Liver (tissue), 9 donors: ENCODE measurements around the gene HEG1. TPM values are rescaled to one million over a fixed set of nuclear protein-coding genes. Genes with fewer than 3 reads are reported as not detected.

Source experiments
- DNase-seq: peaks from one replicate; pipeline ENCODE4 v3.0.0-alpha.2; 2017; ENCODE audit warnings: low spot score
- H3K27ac ChIP-seq, 2 donors: one replicate each; pipeline ENCODE4 v1.7.0; 2013; ENCODE audit warnings: inconsistent platforms in 2 of 2, low read length in 2 of 2, control low read depth in 1 of 2, low read depth in 1 of 2, mild to moderate bottlenecking in 1 of 2
- H3K27me3 ChIP-seq, 4 donors: one replicate each; pipeline versions ENCODE4 v1.6.1 to v1.7.0; 2013; ENCODE audit warnings: low read length in 3 of 4, inconsistent platforms in 1 of 4, mild to moderate bottlenecking in 1 of 4, moderate library complexity in 1 of 4; ENCODE audit not compliant: control insufficient read depth in 4 of 4, insufficient read depth in 4 of 4
- H3K36me3 ChIP-seq, 4 donors: one replicate each; pipeline versions ENCODE4 v1.6.1 to v1.7.0; 2013; ENCODE audit warnings: low read length in 3 of 4, mild to moderate bottlenecking in 3 of 4, low read depth in 1 of 4, moderate library complexity in 1 of 4; ENCODE audit not compliant: control insufficient read depth in 4 of 4, insufficient read depth in 3 of 4
- H3K4me1 ChIP-seq, 4 donors: one replicate each; pipeline versions ENCODE4 v1.6.1 to v1.7.0; 2013; ENCODE audit warnings: low read length in 3 of 4, mild to moderate bottlenecking in 3 of 4, moderate library complexity in 1 of 4; ENCODE audit not compliant: control insufficient read depth in 4 of 4, insufficient read depth in 4 of 4
- H3K4me3 ChIP-seq, 3 donors: one replicate each; pipeline versions ENCODE4 v1.6.1 to v1.7.0; 2013; ENCODE audit warnings: low read length in 3 of 3, control low read depth in 1 of 3, low read depth in 1 of 3, mild to moderate bottlenecking in 1 of 3
- H3K9ac ChIP-seq, 2 donors: one replicate each; pipeline ENCODE4 v1.7.0; 2013; ENCODE audit warnings: low read length in 2 of 2, mild to moderate bottlenecking in 2 of 2, moderate library complexity in 2 of 2, control low read depth in 1 of 2, low read depth in 1 of 2
- H3K9me3 ChIP-seq, 4 donors: one replicate each; pipeline versions ENCODE4 v1.6.1 to v1.7.0; 2013; ENCODE audit warnings: low read length in 3 of 4; ENCODE audit not compliant: control insufficient read depth in 4 of 4
- EGR1 ChIP-seq, 2 donors: IDR thresholded peaks; 2 replicates each; pipeline ENCODE4 v1.6.1; 2016 to 2018; ENCODE audit warnings: antibody characterized with exemption in 2 of 2, low read depth in 2 of 2
- FOXA1 ChIP-seq: IDR thresholded peaks from 2 replicates; pipeline ENCODE4 v1.6.1; 2016; ENCODE audit warnings: antibody characterized with exemption
- FOXA2 ChIP-seq: IDR thresholded peaks from 2 replicates; pipeline ENCODE4 v1.6.1; 2016; ENCODE audit warnings: antibody characterized with exemption
- GABPA ChIP-seq, 2 donors: IDR thresholded peaks in 1 of 2; conservative IDR thresholded peaks in 1 of 2; 2 replicates each; pipeline ENCODE4 v1.6.1; 2016; ENCODE audit warnings: antibody characterized with exemption in 2 of 2, mild to moderate bottlenecking in 1 of 2, moderate library complexity in 1 of 2
- HNF4G ChIP-seq: IDR thresholded peaks from 2 replicates; pipeline ENCODE4 v1.6.1; 2016; ENCODE audit warnings: antibody characterized with exemption
- JUND ChIP-seq, 2 donors: IDR thresholded peaks; 2 replicates each; pipeline ENCODE4 v1.6.1; 2016; ENCODE audit warnings: antibody characterized with exemption in 2 of 2
- RAD21 ChIP-seq, 2 donors: IDR thresholded peaks; 2 replicates each; pipeline ENCODE4 v1.6.1; 2016; ENCODE audit warnings: antibody characterized with exemption in 2 of 2, mild to moderate bottlenecking in 2 of 2
- RXRA ChIP-seq, 2 donors: IDR thresholded peaks; 2 replicates each; pipeline ENCODE4 v1.6.1; 2017 to 2018; ENCODE audit warnings: antibody characterized with exemption in 2 of 2, mild to moderate bottlenecking in 1 of 2
- TAF1 ChIP-seq: conservative IDR thresholded peaks from 2 replicates; pipeline ENCODE4 v1.6.1; 2016; ENCODE audit warnings: antibody characterized with exemption, mild to moderate bottlenecking
- YY1 ChIP-seq: IDR thresholded peaks from 2 replicates; pipeline ENCODE4 v1.6.1; 2016; ENCODE audit warnings: antibody characterized with exemption, mild to moderate bottlenecking
- WGBS: extraction: QIAGEN DNeasy Blood & Tissue Kit; methylation state at CpG from one replicate; pipeline ENCODE4 v1.1.7; 2013; 5-methylcytosine and 5-hydroxymethylcytosine counted together
- polyA plus RNA-seq, 2 donors: library from polyadenylated mRNA; stranded (reverse) in 1 of 2; unstranded in 1 of 2; fragments of 200-250 nt in 1 of 2; fragments of >200 nt in 1 of 2; fragmentation: Nextera tagmentation in 1 of 2; extraction: Ambion mirVana in 1 of 2; gene quantifications; one replicate each; pipeline versions ENCODE4 v1.2.1 to v1.2.3, GENCODE V29; 2013 to 2015
- total RNA-seq, 2 donors: library from RNA; depleted of rRNA; stranded (reverse); fragments of >200 nt; gene quantifications; one replicate each; pipeline ENCODE4 v1.2.3, GENCODE V29; 2014
- TF ChIP-seq, protein P1 (sequence below): IDR thresholded peaks from 2 replicates; pipeline ENCODE4 v1.6.1; 2016; ENCODE audit warnings: antibody characterized with exemption
- TF ChIP-seq, protein P2 (sequence below): IDR thresholded peaks from 2 replicates; pipeline ENCODE4 v1.6.1; 2016; ENCODE audit warnings: antibody characterized with exemption
- TF ChIP-seq, protein P3 (sequence below): IDR thresholded peaks from 2 replicates; pipeline ENCODE4 v1.6.1; 2016; ENCODE audit warnings: antibody characterized with exemption
- TF ChIP-seq, protein P4 (sequence below): fragments of 150-350 bp; IDR thresholded peaks from 2 replicates; pipeline ENCODE4 v1.5.1; 2017; ENCODE audit warnings: improper control_type of control experiment, low read depth, low read length; ENCODE audit not compliant: missing input control
- donor health status: healthy.
- donor health status: healthy.
- donor health status: healthy.
- donor health status: healthy.
- donor health status: healthy.

HEG1 gene
- total and polyA plus RNA-seq, 4 donors, result 1.4 to 16.0 (median 5.3) TPM

DNA sequence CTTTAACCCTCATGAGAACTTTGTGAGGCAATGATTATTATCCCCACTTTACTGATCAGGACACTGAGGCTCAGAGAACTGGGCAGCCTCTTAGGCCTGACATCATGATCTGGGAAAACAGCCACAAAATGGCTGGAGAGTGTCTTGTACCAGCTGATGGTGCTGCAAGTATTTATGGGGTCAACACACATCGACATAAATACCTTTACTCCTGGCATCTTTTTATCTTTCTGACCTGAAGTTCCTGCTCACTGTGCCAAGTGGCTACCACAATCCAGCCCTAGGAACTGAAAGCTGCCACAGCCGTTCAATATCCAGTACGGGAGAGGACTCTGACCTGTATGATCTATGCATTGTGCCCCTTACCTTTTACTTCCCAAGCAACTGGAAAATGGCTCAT is 92.0 kb downstream of the HEG1 start:
- H3K9ac ChIP-seq, result no peak overlapping the region

DNA sequence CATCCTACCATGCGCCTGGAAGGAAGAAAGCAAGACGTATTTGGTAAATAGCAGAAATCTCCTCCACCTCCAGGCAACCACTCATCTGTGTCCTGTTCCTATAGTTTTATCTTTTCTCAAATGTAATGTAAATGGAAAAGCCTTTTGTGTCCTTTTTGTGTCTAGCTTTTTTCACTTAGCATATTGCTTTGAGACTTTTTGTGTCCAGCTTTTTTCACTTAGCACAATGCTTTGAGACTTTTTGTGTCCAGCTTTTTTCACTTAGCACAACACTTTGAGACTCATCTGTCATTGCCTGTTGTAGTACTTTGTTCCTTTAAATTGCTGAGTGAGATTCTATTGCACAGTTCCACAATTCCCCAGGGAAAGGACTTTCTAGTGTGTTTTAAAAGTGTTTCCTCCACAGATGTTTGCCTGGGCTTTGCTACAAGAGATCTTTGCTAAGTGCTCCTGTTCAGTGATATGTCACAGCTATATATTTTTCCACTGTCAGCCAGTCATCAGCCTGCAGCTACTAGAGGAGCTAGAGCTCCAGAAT is 93.3 kb downstream of the HEG1 start:
- Histone ChIP-seq H3K36me3 (no peaks in the 10 kb centered on the region), H3K27me3 (no peaks in the 10 kb centered on the region), H3K4me1 (no peaks in the 10 kb centered on the region), H3K9ac (no peak overlapping the region), H3K4me3 (no peak overlapping the region), H3K27ac (no peak overlapping the region), H3K9me3 (no peaks in the 10 kb centered on the region)
- TF ChIP-seq GABPA (IDR thresholded peaks at IDR 0.05 in 1 of 2, conservative IDR thresholded peaks at IDR 0.05 in 1 of 2) (no peak), FOXA2 (no peak)
- TF ChIP-seq, protein P1, sequence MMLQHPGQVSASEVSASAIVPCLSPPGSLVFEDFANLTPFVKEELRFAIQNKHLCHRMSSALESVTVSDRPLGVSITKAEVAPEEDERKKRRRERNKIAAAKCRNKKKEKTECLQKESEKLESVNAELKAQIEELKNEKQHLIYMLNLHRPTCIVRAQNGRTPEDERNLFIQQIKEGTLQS, result no peak
- TF ChIP-seq, protein P2, sequence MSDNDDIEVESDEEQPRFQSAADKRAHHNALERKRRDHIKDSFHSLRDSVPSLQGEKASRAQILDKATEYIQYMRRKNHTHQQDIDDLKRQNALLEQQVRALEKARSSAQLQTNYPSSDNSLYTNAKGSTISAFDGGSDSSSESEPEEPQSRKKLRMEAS, result no peak
- WGBS, result 98% methylated on average over 2 of the region's 2 CpGs
- DNase-seq, result no peak

More for the DNA sequence above, 92.0 kb downstream of the HEG1 start:
- H3K27ac ChIP-seq, result no peak overlapping the region
- H3K36me3 ChIP-seq, result no peaks in the 10 kb centered on the region
- no peak for TF ChIP-seq RXRA (IDR thresholded peaks at IDR 0.05)
- no peak for TF ChIP-seq HNF4G
- TF ChIP-seq, protein P1, result no peak
- TF ChIP-seq JUND (IDR thresholded peaks at IDR 0.05), result no peak
- TF ChIP-seq, protein P3, sequence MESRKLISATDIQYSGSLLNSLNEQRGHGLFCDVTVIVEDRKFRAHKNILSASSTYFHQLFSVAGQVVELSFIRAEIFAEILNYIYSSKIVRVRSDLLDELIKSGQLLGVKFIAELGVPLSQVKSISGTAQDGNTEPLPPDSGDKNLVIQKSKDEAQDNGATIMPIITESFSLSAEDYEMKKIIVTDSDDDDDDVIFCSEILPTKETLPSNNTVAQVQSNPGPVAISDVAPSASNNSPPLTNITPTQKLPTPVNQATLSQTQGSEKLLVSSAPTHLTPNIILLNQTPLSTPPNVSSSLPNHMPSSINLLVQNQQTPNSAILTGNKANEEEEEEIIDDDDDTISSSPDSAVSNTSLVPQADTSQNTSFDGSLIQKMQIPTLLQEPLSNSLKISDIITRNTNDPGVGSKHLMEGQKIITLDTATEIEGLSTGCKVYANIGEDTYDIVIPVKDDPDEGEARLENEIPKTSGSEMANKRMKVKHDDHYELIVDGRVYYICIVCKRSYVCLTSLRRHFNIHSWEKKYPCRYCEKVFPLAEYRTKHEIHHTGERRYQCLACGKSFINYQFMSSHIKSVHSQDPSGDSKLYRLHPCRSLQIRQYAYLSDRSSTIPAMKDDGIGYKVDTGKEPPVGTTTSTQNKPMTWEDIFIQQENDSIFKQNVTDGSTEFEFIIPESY, result no peak
- no peak for TF ChIP-seq EGR1 (IDR thresholded peaks at IDR 0.05; ENCODE audit: low read depth in 2 of 2)
- no peak for TF ChIP-seq YY1
- TF ChIP-seq FOXA2, result no peak
- TF ChIP-seq, protein P4, sequence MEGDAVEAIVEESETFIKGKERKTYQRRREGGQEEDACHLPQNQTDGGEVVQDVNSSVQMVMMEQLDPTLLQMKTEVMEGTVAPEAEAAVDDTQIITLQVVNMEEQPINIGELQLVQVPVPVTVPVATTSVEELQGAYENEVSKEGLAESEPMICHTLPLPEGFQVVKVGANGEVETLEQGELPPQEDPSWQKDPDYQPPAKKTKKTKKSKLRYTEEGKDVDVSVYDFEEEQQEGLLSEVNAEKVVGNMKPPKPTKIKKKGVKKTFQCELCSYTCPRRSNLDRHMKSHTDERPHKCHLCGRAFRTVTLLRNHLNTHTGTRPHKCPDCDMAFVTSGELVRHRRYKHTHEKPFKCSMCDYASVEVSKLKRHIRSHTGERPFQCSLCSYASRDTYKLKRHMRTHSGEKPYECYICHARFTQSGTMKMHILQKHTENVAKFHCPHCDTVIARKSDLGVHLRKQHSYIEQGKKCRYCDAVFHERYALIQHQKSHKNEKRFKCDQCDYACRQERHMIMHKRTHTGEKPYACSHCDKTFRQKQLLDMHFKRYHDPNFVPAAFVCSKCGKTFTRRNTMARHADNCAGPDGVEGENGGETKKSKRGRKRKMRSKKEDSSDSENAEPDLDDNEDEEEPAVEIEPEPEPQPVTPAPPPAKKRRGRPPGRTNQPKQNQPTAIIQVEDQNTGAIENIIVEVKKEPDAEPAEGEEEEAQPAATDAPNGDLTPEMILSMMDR, result no peak
- WGBS, result 35% methylated on average over 3 of the region's 3 CpGs
- H3K9me3 ChIP-seq, result no peaks in the 10 kb centered on the region
- no peaks in the 10 kb centered on the region for H3K27me3 ChIP-seq
- H3K4me3 ChIP-seq, result no peak overlapping the region
- DNase-seq, result no peak
- no peaks in the 10 kb centered on the region for H3K4me1 ChIP-seq

DNA sequence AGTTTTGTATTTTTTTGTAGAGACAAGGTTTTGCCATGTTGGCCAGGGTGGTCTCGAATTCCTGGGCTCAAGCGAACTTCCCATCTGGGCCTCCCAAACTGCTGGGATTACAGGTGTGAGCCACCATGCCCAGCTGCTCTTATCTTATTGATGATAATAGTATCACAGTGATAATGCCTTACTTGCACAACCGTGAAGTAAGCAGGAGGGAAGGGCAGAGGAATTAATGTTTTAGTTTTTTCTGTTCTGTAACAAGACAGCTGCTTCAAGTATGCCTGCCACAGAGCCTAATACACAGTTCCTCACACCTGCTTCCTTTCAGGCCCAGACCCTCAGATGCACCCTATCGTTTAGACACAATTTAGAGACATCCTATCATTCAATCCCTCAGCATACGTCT is 95.1 kb downstream of the HEG1 start:
- H3K27ac ChIP-seq, result no peak overlapping the region
- no peak for DNase-seq
- no peak overlapping the region for H3K4me3 ChIP-seq
- H3K27me3 ChIP-seq, result no peaks in the 10 kb centered on the region
- H3K36me3 ChIP-seq, result no peaks in the 10 kb centered on the region
- no peak overlapping the region for H3K9ac ChIP-seq
- TF ChIP-seq RAD21 (IDR thresholded peaks at IDR 0.05) (no peak), YY1 (no peak), TAF1 (no peak), FOXA1 (no peak), FOXA2 (no peak)
- TF ChIP-seq, protein P4, result no peak
- TF ChIP-seq, protein P2, result no peak
- no peaks in the 10 kb centered on the region for H3K9me3 ChIP-seq
- 89% methylated on average over 5 of the region's 5 CpGs for WGBS
- no peaks in the 10 kb centered on the region for H3K4me1 ChIP-seq
